GM19397 (cell line): Measurements from ENCODE around the gene SSU72.
"Not testable (repeated sequence)": the region's sequence is repeated elsewhere in the genome, so short reads cannot be mapped to it uniquely, and the experiment has no call there.

Source experiments
- ATAC-seq: cut with Tn5 transposase; IDR thresholded peaks from one replicate; pipeline ENCODE4 v1.9.1; 2021; ENCODE audit warnings: mild to moderate bottlenecking, moderate library complexity; ENCODE audit not compliant: unreplicated experiment

The SSU72 gene

DNA sequence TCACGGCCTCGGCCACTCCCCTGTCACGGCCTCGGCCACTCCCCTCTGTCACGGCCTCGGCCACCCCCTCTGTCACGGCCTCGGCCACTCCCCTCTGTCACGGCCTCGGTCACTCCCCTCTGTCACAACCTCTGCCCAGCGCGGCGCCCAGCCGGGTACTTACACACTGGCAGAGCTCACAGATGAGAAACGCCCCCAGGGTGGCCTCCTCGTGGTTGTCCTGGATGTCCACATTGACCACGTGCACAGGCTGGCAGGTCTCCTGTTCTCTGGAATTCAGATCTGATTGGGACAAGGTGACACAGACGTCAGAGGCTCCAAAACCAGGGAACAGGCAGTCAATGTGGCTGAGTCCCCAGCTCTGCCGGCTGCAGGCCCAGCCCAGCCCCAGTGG, 31.0 kb downstream of the SSU72 start:
- no peak for ATAC-seq

DNA sequence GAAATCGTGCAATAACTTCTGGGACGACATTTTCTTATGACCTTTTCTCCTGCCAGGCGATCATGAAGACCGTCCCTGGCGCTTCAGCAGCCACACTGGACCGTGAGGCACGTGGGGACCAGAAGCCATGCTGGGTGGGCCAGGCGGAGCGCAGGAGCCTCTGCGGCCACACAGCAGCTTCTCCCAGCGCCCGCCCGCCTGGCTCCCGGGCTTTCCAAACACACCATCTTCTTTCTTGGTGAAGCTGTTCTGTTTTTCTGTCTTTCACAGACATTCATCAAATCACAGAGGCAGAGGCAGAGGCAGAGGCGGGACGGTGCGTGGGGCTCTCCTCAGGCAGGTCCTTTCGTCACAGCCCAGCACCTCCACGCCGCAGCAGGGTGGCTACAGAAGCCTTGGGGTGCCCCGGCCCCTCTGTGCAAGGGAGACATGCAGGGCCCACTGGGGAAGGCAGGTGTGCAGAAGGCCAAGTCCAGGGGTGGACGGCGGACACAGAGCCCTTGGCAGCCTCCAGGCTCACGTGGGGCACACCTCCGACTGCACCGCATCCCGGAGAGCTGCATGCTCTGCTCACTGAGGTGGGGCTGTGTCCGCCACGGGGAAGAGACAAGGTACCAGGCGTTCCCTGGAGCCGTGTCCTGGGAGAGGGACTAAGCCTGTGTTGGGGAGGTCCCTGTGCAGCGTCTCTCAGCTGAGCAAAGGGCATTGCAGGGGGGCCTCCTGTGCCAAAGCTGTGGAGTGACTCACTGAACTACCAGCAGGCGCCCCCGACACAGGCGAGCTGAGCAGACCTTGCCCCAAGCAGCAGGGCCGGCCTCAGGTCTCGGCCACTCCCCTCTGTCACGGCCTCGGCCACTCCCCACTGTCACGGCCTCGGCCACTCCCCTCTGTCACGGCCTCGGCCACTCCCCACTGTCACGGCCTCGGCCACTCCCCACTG, 31.6 kb downstream of the SSU72 start:
- no peak for ATAC-seq

DNA sequence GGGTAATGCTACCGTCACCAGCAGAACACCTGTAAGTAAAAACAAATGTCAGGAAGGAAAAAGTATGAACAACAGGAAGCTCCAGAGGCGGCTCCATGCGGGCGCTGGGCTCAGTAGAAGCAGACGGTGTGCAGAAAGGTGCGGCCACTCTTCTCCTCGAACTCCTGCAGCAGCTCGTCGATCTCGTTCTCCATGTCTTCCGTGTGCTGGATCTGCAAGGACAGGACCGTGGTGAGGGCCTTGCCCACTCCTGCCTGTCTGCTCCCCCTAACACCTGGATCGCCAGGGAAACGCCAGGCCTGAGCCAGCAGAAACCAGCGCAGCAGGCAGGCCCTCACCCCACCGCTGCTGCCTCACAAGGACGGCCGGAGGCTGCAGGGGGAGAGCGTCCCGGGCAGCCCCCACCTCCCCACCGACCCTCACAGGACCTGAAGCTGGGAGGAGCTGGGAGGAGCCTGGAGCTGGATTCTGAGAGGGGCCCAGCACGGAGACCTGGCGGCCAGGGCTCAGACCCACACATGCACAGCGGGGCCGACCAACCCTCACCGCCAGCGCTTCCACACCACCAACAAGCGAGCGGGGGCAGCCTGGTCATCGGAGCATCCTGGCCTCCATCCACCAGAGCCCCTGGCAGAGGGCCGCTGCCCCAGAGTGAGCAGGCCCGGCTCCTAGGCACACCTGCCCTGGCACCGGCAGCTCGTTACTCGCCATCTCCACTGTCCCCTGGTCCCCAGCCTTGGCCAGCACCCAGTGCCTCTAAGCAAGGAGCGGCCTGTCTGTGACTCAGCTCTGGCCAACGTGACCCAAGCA, 32.5 kb downstream of the SSU72 start:
- ATAC-seq, result no peak

GRCh38 chr1:1540818-1541628, 33.6 kb downstream of the SSU72 start:
- ATAC-seq, result no peak

GRCh38 chr1:1540090-1540817, 34.4 kb downstream of the SSU72 start, which contains the start of gene TMEM240:
Gene TMEM240, minus strand, starts transcription at chr1:1540624. Its CDS starts 278 bp downstream, at chr1:1540346.
- no peak for ATAC-seq

GRCh38 chr1:1539310-1540089, 35.2 kb downstream of the SSU72 start:
- ATAC-seq, result no peak

- ATAC-seq, result no peak
Measured at GRCh38 chr1:1538989-1539309, 35.7 kb downstream of the SSU72 start.

DNA sequence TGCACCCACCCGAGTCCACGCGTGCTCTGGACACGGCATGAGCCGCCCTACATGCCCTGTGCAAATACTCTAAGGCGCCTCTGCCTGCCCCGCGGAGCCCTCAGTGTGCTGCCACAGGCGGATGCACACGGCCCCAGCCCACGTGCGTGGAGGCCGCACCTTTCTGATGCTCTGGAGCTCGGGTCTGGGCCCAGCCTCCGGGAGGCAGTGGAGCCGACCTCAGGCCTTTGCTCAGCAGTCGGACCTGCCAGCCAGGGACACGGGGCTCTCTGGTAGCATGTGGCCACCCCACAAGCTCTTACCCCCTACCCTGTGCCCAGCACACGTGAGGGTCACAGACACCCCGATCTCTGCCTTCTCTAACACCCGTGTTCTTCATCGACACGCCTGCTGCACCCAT, 36.3 kb downstream of the SSU72 start:
- ATAC-seq, result no peak

GRCh38 chr1:1537626-1538250, 36.9 kb downstream of the SSU72 start:
- no peak for ATAC-seq

DNA sequence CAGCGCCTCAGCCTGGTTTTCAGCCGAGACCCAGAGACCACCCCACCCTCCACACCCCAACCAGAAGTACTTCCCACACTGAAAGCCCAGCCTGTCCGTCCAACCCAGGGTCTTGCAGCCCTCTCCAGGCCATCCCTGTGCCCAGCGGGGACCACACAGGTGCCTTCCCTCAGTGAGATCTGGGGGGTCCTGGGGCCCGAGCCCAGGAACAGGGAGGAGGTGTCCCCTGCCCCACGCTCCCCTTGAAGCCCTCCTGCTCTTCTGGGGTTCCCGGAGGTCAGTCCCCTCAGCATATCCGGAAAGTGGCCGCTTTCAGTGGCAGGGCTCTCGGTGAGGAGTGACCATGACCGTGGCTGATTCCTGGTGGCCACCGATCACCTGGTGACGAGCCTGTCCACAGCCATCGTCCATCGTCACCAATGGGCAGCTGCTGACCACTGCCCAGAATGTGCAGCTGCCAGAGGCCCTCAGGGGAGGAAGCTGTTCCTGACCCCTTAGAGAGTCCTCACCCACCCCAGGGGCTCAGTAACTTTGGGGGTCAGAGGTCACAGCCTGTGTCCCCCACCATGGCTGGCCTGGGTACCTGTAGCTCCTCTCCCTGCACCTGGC, 37.6 kb downstream of the SSU72 start:
- ATAC-seq, result no peak

GRCh38 chr1:1536019-1536937, 38.4 kb downstream of the SSU72 start:
- ATAC-seq, result no peak

- no peak for ATAC-seq
Measured at GRCh38 chr1:1535201-1536018, 39.3 kb downstream of the SSU72 start.

- ATAC-seq, result no peak
Measured at GRCh38 chr1:1534401-1535154, 40.1 kb downstream of the SSU72 start.

- ATAC-seq, result not testable (repeated sequence)
Measured at GRCh38 chr1:1533894-1534291, 40.8 kb downstream of the SSU72 start.

- ATAC-seq, result not testable (repeated sequence)
Measured at GRCh38 chr1:1533176-1533893, 41.3 kb downstream of the SSU72 start.
